SK-N-SH treated with all-trans-retinoic acid at 6 μM for 48 hours (cell line): ENCODE data around the gene PLPP2.

Experiments
- ATAC-seq: fragments of 200-7000 bp; cut with Tn5 transposase; 3 replicates; pipeline ENCODE4 v1.9.1; 2020; ENCODE audit warnings: mild to moderate bottlenecking, moderate library complexity
- ARNTL ChIP-seq: fragments of 450-650 bp; formaldehyde crosslinking; IDR thresholded peaks from 2 replicates; pipeline ENCODE4 v1.5.0; 2020; ENCODE audit warnings: low read depth, mild to moderate bottlenecking, moderate library complexity, borderline replicate concordance
- BACH2 ChIP-seq: fragments of 250-450 bp; sonication (Bioruptor Pico); IDR thresholded peaks from 2 replicates; pipeline ENCODE4 v1.9.0; 2021; ENCODE audit warnings: mild to moderate bottlenecking, borderline replicate concordance
- CSDC2 ChIP-seq: fragments of 250-450 bp; sonication (Bioruptor Pico); IDR thresholded peaks from 2 replicates; pipeline ENCODE4 v1.5.0; 2020; ENCODE audit warnings: mild to moderate bottlenecking, moderate library complexity
- ESRRG ChIP-seq: fragments of 250-450 bp; sonication (Bioruptor Pico); IDR thresholded peaks from 2 replicates; pipeline ENCODE4 v1.6.1; 2021; ENCODE audit warnings: mild to moderate bottlenecking
- GLIS3 ChIP-seq: fragments of 250-450 bp; sonication (Bioruptor Pico); IDR thresholded peaks from 2 replicates; pipeline ENCODE4 v1.5.0; 2020; ENCODE audit warnings: mild to moderate bottlenecking, moderate library complexity
- ISL1 ChIP-seq: fragments of 250-450 bp; sonication (Bioruptor Pico); IDR thresholded peaks from 2 replicates; pipeline ENCODE4 v2.1.2; 2022; ENCODE audit warnings: mild to moderate bottlenecking, moderate library complexity
- OSR1 ChIP-seq: fragments of 250-450 bp; sonication (Bioruptor Pico); IDR thresholded peaks from 2 replicates; pipeline ENCODE4 v1.8.0; 2022; ENCODE audit warnings: moderate library complexity, mild to moderate bottlenecking, inconsistent platforms
- PPARA ChIP-seq: fragments of 250-450 bp; sonication (Bioruptor Pico); IDR thresholded peaks from 2 replicates; pipeline ENCODE4 v1.5.0; 2020; ENCODE audit warnings: mild to moderate bottlenecking, borderline replicate concordance
- RARB ChIP-seq: fragments of 250-450 bp; sonication (Bioruptor Pico); IDR thresholded peaks from 2 replicates; pipeline ENCODE4 v1.8.0; 2021; ENCODE audit warnings: mild to moderate bottlenecking, moderate library complexity
- SNAI2 ChIP-seq: fragments of 250-450 bp; sonication (Bioruptor Pico); IDR thresholded peaks from 2 replicates; pipeline ENCODE4 v1.5.0; 2020; ENCODE audit warnings: mild to moderate bottlenecking, moderate library complexity
- TCF4 ChIP-seq: fragments of 250-450 bp; sonication (Bioruptor Pico); IDR thresholded peaks from 2 replicates; pipeline ENCODE4 v1.8.0; 2021; ENCODE audit warnings: mild to moderate bottlenecking, moderate library complexity, borderline replicate concordance
- TOX ChIP-seq: fragments of 250-450 bp; sonication (Bioruptor Pico); IDR thresholded peaks from 2 replicates; pipeline ENCODE4 v1.8.0; 2021; ENCODE audit warnings: mild to moderate bottlenecking, moderate library complexity, borderline replicate concordance
- TSHZ2 ChIP-seq: fragments of 250-450 bp; sonication (Bioruptor Pico); IDR thresholded peaks from 2 replicates; pipeline ENCODE4 v1.5.0; 2020; ENCODE audit warnings: mild to moderate bottlenecking, moderate library complexity
- ZC3H10 ChIP-seq: fragments of 250-450 bp; sonication (Bioruptor Pico); IDR thresholded peaks from 2 replicates; pipeline ENCODE4 v1.5.1; 2021; ENCODE audit warnings: mild to moderate bottlenecking, moderate library complexity
- ZFP3 ChIP-seq: fragments of 250-450 bp; sonication (Bioruptor Pico); IDR thresholded peaks from 2 replicates; pipeline ENCODE4 v1.5.0; 2020; ENCODE audit warnings: mild to moderate bottlenecking, moderate library complexity
- ZFP30 ChIP-seq: fragments of 450-650 bp; formaldehyde crosslinking; IDR thresholded peaks from 2 replicates; pipeline ENCODE4 v1.5.0; 2022; ENCODE audit warnings: mild to moderate bottlenecking, moderate library complexity
- ZNF565 ChIP-seq: fragments of 450-650 bp; formaldehyde crosslinking; conservative IDR thresholded peaks from 2 replicates; pipeline ENCODE4 v1.5.0; 2020; ENCODE audit warnings: low read depth, mild to moderate bottlenecking, moderate library complexity
- ZNF70 ChIP-seq: fragments of 450-650 bp; formaldehyde crosslinking; IDR thresholded peaks from 2 replicates; pipeline ENCODE4 v1.5.0; 2020; ENCODE audit warnings: mild to moderate bottlenecking, moderate library complexity
- ZNF8 ChIP-seq: fragments of 450-650 bp; formaldehyde crosslinking; IDR thresholded peaks from 2 replicates; pipeline ENCODE4 v1.5.0; 2020; ENCODE audit warnings: mild to moderate bottlenecking, moderate library complexity
- TF ChIP-seq, protein P1 (sequence below): fragments of 250-450 bp; sonication (Bioruptor Pico); IDR thresholded peaks from 2 replicates; pipeline ENCODE4 v1.8.0; 2020; ENCODE audit warnings: mild to moderate bottlenecking, moderate library complexity, borderline replicate concordance
- TF ChIP-seq, protein P2 (sequence below): fragments of 250-450 bp; sonication (Bioruptor Pico); IDR thresholded peaks from 2 replicates; pipeline ENCODE4 v1.5.1; 2020; ENCODE audit warnings: low read depth, mild to moderate bottlenecking, moderate library complexity
- TF ChIP-seq, protein P3 (sequence below): fragments of 250-450 bp; sonication (Bioruptor Pico); IDR thresholded peaks from 2 replicates; pipeline ENCODE4 v1.8.0; 2021; ENCODE audit warnings: low read depth, mild to moderate bottlenecking, moderate library complexity, borderline replicate concordance
- TF ChIP-seq, protein P4 (sequence below): fragments of 250-450 bp; sonication (Bioruptor Pico); IDR thresholded peaks from 2 replicates; pipeline ENCODE4 v1.5.1; 2021; ENCODE audit warnings: mild to moderate bottlenecking, moderate library complexity

PLPP2 gene

GRCh38 chr19:288911-289310 is 2.3 kb downstream of the PLPP2 start (continued):
- TF ChIP-seq ARNTL (CRISPR knock-in tag) (no peak), ZFP3 (CRISPR knock-in tag) (no peak), PPARA (no peak), BACH2 (CRISPR knock-in tag) (no peak), ISL1 (CRISPR knock-in tag) (no peak), ZNF565 (CRISPR knock-in tag) (no peak)
- TF ChIP-seq, protein P1, sequence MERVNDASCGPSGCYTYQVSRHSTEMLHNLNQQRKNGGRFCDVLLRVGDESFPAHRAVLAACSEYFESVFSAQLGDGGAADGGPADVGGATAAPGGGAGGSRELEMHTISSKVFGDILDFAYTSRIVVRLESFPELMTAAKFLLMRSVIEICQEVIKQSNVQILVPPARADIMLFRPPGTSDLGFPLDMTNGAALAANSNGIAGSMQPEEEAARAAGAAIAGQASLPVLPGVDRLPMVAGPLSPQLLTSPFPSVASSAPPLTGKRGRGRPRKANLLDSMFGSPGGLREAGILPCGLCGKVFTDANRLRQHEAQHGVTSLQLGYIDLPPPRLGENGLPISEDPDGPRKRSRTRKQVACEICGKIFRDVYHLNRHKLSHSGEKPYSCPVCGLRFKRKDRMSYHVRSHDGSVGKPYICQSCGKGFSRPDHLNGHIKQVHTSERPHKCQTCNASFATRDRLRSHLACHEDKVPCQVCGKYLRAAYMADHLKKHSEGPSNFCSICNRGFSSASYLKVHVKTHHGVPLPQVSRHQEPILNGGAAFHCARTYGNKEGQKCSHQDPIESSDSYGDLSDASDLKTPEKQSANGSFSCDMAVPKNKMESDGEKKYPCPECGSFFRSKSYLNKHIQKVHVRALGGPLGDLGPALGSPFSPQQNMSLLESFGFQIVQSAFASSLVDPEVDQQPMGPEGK = no peak

DNA sequence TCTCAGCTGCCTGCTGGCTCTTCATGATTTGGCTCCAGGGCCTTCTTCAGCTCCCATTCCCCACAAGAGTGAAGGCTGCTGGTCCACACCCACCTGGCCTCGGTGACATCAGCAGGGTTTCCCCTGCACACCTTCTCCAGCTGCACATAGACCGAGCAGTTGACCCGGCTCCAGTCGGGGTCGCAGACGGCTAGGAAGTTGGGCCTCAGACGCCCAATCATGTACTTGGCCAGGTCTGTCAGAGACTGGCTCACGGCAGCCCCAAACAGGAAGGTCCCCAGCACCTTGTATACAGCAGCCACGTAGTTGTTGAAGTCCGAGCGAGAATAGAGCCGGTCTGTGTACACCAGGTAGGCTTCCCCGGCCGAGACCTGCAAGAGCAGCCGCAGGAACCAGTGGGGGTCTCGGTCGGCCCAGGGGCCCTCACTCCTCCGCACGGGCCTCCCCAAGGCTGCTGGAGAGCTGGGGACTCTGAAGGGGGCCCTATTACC is 3.8 kb downstream of the PLPP2 start:
- no peak for ATAC-seq
- TF ChIP-seq TOX (no peak), TCF4 (CRISPR knock-in tag) (no peak), TSHZ2 (CRISPR knock-in tag) (no peak), ZNF70 (no peak), ARNTL (CRISPR knock-in tag) (no peak), BACH2 (CRISPR knock-in tag) (no peak), CSDC2 (CRISPR knock-in tag) (no peak)
- TF ChIP-seq, protein P2, sequence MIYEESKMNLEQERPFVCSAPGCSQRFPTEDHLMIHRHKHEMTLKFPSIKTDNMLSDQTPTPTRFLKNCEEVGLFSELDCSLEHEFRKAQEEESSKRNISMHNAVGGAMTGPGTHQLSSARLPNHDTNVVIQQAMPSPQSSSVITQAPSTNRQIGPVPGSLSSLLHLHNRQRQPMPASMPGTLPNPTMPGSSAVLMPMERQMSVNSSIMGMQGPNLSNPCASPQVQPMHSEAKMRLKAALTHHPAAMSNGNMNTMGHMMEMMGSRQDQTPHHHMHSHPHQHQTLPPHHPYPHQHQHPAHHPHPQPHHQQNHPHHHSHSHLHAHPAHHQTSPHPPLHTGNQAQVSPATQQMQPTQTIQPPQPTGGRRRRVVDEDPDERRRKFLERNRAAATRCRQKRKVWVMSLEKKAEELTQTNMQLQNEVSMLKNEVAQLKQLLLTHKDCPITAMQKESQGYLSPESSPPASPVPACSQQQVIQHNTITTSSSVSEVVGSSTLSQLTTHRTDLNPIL (CRISPR knock-in tag) = no peak
- TF ChIP-seq, protein P3, sequence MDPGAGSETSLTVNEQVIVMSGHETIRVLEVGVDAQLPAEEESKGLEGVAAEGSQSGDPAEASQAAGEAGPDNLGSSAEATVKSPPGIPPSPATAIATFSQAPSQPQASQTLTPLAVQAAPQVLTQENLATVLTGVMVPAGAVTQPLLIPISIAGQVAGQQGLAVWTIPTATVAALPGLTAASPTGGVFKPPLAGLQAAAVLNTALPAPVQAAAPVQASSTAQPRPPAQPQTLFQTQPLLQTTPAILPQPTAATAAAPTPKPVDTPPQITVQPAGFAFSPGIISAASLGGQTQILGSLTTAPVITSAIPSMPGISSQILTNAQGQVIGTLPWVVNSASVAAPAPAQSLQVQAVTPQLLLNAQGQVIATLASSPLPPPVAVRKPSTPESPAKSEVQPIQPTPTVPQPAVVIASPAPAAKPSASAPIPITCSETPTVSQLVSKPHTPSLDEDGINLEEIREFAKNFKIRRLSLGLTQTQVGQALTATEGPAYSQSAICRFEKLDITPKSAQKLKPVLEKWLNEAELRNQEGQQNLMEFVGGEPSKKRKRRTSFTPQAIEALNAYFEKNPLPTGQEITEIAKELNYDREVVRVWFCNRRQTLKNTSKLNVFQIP (CRISPR knock-in tag) = no peak

DNA sequence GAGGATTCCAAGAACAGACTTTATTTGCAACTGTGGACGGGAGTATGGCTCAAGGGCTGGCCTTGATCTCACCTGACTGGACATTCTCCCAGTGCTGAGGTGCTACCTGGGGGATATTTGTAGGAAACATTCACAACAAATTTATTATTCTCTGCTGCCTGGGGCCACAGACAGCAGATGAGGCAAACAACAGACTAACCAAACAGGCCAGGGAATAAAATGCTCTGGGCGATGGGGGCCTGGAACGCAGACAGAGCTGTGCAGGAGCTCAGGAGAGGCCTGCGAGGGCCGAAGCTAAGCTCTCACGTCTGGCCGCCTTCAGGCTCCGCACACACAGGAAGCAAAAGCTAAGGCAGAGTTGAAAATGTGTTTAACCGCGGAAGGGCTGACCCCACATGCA is 7.8 kb downstream of the PLPP2 start:
- ATAC-seq = no peak
- TF ChIP-seq ZNF565 (CRISPR knock-in tag) (no peak), ZFP3 (CRISPR knock-in tag) (no peak), TCF4 (CRISPR knock-in tag) (no peak), BACH2 (CRISPR knock-in tag) (no peak), GLIS3 (CRISPR knock-in tag) (no peak), SNAI2 (CRISPR knock-in tag) (no peak), ZC3H10 (no peak), PPARA (no peak), OSR1 (no peak), ESRRG (CRISPR knock-in tag) (no peak), ZNF70 (no peak)
- TF ChIP-seq, protein P4, sequence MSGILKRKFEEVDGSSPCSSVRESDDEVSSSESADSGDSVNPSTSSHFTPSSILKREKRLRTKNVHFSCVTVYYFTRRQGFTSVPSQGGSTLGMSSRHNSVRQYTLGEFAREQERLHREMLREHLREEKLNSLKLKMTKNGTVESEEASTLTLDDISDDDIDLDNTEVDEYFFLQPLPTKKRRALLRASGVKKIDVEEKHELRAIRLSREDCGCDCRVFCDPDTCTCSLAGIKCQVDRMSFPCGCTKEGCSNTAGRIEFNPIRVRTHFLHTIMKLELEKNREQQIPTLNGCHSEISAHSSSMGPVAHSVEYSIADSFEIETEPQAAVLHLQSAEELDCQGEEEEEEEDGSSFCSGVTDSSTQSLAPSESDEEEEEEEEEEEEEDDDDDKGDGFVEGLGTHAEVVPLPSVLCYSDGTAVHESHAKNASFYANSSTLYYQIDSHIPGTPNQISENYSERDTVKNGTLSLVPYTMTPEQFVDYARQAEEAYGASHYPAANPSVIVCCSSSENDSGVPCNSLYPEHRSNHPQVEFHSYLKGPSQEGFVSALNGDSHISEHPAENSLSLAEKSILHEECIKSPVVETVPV (CRISPR knock-in tag) = no peak

GRCh38 chr19:282501-282900 is 8.7 kb downstream of the PLPP2 start:
- ATAC-seq = no peak
- TF ChIP-seq BACH2 (CRISPR knock-in tag) (no peak), PPARA (no peak), SNAI2 (CRISPR knock-in tag) (no peak), ZC3H10 (no peak), ESRRG (CRISPR knock-in tag) (no peak), TCF4 (CRISPR knock-in tag) (no peak), ZNF8 (no peak), RARB (no peak), ISL1 (CRISPR knock-in tag) (no peak), TOX (no peak), ZNF565 (CRISPR knock-in tag) (no peak), CSDC2 (CRISPR knock-in tag) (no peak), ZFP3 (CRISPR knock-in tag) (no peak), ZFP30 (CRISPR knock-in tag) (no peak)
- TF ChIP-seq, protein P1 = no peak
